ENCODE data around the gene UBE2V1. TPM values are rescaled to one million over a fixed set of nuclear protein-coding genes. Genes with fewer than 3 reads are reported as not detected.
A peak's percentile ranks its signal among the peaks of the same experiment; 100 is the strongest.
"Not testable (repeated sequence)": the region's sequence is repeated elsewhere in the genome, so short reads cannot be mapped to it uniquely, and the experiment has no call there.

UBE2V1 gene
- total RNA-seq, 1 donor from 2014 or later, result 30.9 TPM

DNA sequence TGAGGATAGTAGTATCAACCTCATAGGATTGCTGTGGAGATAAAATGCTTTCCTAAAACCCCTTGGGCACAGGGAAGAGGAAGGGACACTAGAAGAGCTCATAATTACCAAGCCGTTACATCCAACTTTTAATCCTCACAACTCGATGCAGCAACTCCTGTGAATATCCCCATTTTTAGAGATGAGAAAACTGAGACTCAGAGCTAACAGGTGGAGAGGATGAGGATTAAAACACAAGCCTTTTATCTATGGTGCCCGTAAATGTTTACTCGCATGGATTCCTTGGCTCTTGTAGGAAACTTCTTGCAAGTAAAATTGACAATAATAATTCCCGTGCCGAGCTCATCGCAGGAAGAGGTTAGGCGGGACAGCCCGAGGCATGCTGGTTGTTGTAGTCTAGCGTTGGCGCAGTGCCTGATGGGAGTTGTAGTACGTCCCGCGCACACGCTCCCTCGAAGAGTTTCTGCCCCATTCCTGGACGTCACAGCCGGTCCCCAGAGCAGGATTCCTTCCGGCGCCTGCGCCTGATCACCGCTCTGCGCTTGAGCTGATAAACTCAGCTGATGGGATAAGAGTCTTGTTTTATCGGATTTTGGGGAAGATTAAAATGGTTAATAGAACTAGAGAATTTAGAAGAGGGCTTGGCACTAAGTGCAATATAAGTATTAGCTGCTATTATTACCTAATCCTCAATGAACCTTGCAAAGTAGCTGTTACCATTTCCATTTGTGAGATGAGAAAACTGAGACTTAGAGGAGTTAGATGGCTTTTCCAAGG lies 2.8 kb upstream of the UBE2V1 start:
- peak; percentile 97 for DNase-seq (ENCODE audit: low spot score)

GRCh38 chr20:50115041-50115512 lies 2.1 kb upstream of the UBE2V1 start:
- ATAC-seq (no peak), DNase-seq (ENCODE audit: low spot score) (no peak)

More for the DNA sequence above, 2.8 kb upstream of the UBE2V1 start:
- peak; percentile 88 for ATAC-seq

DNA sequence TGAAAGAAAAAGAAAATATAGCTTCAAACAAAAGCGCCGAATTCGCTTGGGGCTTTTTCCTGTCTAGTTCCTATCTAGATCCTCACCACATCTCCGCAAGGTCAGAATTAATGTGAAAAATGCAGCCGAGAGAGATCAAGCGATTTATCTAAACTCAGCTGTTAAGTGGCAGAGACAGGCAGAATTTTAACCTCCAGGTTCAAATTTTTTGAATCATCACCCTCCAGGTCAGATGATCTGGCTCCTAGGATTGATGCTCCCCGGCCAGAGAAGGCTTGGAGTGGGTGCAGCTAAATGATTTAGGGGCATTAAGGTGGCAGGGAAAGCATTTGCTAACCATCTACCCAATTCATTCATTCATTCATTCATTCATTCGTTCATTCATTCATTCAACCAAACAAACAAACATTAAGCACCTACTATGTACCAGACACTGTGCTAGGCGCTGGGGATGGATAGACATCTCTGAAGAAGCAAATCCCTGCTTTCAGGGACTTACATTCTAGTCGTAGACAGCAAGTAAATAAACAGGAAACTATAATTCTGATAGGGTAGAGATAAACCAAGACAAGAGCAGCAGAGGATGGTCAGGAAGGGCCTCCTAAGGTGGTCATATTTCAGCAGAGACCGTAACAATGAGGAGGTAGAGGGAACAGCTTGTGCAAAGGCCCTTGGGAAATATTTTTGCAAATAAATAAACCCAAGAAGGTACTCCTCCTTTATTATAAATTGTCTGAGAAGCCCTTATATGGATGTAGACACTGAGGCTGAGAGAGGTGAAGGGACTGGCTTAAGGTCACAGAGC lies 672 bp upstream of the UBE2V1 start:
- ATAC-seq (no peak), DNase-seq (ENCODE audit: low spot score) (no peak)

DNA sequence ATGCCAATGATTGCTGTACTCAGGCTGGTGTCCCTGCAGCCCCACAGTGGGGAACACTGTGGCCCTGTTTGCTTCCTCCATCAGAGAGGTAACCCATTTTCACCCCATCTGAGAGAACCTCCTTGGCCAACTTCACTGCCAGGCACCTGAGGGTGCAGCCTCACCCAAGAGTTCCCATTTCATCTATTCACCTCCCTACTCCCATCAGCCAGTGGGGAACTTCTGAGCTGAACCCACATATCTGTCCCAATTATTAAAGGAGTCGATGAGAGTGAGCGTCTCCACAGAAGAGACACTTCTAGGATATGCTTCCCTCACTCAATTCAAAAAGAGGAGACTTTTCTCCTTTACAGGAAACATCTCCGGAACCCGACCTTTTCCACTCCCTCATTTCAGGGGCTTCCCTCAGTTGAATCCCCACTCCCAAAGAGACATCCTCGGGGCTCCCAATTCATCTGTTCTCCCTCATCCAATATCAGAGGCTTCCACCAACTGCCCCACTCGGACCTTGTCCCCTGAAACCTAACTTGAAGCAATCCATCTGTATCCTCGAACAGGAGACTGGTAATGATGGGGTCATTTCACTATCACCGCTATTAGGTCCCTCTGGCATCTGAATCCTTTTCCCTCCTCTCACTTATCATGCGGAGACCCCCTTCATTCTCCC lies 988 bp downstream of the UBE2V1 start:
- ATAC-seq (no peak), DNase-seq (ENCODE audit: low spot score) (no peak)

DNA sequence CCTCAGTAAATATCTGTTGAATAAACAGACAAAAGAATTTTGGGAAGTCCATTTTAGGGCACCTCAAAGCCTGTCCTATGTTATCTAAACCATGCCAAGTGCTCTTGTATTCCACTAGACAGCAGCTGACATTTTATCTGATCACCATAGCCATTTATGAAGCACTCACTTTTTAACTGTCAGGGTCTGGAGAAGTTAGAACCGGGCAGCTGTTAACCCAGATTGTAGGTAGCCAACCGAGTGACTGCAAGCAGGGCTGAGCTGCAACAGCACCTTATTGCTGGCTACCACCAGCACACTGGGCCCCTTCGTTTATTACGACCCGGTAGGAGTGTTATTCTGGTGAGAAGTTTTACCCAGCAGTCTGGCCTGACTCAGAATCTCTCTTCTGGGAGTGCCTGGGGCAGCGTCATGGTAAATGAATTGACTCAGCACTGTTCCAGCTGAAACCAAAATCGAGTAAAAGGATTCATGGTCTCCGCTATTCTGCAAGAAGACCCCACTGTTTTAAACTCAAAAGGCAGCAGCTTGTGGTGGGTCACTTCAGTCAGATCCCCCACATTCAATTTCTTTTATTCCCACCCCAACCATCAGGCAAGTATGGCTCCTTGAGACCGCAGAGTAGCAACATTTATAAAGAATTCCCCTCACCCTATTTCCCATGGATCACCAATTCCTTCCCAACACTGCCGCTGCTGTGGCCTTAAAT lies 1.7 kb downstream of the UBE2V1 start:
- no peak for DNase-seq (ENCODE audit: low spot score)
- ATAC-seq, result no peak

DNA sequence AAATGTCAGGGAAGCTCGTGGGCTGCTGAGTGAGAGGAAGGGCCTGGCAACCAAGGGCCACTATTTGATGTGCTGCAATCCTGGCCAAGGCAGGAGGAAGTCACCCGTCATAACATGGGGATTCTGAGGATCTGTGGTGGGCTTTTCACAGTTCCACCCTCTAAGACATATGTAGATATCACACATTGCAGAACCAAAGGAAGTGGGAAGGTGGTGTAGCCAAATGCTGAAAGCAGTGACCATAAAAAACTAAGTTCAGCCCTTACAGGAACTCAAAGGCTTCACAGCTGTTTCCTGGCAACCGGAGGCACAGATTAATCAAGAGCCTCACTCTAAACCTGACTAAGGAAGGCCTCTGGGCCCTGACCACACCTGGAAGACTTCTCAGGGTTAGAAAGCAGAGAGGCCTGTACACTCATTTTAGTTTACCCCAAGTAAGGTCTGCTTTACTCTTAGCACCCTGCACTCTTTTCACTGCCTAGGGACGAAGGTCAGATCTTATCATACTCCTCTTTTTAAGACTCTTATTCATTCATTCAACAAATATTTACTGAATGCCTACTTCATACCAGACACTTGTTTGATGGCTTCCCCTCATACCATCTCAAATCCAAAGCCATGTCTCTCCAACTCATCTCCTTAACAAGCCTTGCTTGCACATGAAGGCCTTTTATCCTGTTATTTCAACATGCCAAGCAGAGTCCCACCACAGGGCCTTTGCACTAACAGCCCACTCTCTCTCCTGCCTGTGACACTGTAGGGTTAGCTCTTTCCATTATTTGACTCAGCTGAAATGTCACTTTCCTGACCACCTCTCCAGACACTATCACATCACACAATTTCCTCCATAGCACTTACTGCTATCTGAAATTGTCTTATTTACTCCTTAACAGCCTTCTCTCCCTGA lies 2.6 kb downstream of the UBE2V1 start:
- DNase-seq (ENCODE audit: low spot score) (no peak), ATAC-seq (no peak)

DNA sequence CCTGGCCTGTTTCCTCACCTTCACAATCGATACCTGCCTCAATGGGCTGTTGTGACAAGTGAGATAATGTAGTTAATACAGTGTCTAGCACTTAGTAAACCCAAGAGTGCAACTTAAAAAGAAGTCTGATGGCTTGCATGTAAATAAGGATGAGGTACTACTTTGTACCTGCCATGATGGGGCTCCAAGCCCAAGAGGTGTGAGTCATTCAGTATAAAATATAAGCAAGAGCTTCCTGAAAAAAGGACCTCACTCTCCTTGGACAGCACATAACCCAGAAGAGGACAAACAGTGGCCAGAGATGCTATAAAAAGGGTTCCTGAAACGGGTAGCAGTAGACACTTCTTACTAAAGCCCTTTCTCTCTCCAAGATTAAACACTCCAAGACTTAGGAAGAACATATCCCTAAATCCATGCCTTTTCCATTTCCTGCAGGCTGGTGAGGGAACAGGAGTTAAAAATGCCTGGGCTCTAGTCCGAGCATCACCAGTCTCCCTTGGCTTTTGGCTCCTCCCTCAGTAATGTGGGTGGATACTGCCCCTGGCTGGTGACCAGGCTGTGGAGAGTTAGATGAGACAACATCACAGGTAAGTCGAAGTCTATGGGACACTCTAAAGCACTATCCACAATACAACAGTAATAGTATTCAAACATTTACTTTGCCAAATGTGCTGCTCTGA lies 4.3 kb downstream of the UBE2V1 start:
- ATAC-seq, result no peak
- DNase-seq (ENCODE audit: low spot score), result no peak

GRCh38 chr20:50107796-50108331 lies 5.1 kb downstream of the UBE2V1 start:
- no peak for DNase-seq (ENCODE audit: low spot score)
- ATAC-seq, result no peak

- DNase-seq (ENCODE audit: low spot score) (no peak), ATAC-seq (no peak)
These were observed 5.8 kb downstream of the UBE2V1 start for GRCh38 chr20:50107086-50107660.

DNA sequence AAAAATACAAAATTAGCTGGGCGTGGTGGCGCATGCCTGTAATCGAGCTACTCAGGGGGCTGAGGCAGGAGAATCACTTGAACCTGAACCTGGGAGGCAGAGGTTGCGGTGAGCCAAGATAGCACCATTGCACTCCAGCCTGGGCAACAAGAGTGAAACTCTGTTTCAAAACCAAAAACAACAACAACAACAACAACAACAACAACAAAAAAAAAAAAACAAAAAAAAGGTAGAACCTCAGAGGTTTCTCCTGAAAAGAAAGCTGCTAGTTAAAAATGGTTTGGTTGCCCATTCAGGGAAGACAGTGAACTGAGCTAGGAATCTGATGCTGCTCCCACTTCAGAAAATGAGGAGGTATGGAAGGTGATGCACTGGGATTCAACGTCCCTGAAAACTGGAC lies 6.3 kb downstream of the UBE2V1 start:
- ATAC-seq; DNase-seq (ENCODE audit: low spot score): not testable (repeated sequence)

GRCh38 chr20:50103464-50104107 lies 9.4 kb downstream of the UBE2V1 start:
- not testable (repeated sequence) for DNase-seq (ENCODE audit: low spot score); ATAC-seq

- not testable (repeated sequence) for ATAC-seq; DNase-seq (ENCODE audit: low spot score)
These were observed 10.4 kb downstream of the UBE2V1 start for GRCh38 chr20:50102551-50102950.

- ATAC-seq, result peak; percentile 22
- DNase-seq (ENCODE audit: low spot score), result no peak
These were observed 11.1 kb downstream of the UBE2V1 start for GRCh38 chr20:50101887-50102286.

DNA sequence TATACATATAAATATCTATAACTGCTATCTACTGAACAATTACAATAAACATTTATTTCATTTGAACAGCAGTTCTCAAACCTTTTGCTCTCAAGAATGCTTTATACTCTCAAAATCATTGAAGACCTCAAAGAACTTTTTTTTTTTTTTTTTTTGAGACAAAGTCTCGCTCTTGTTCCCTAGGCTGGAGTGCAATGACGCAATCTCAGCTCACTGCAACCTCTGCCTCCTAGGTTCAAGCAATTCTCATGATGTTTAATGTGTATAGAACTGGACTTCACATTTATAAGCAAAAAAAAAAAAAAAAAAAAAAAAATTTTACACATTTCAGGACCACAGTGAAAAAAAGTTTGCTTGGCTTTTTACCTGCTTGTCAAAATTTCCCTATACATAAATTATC lies 11.7 kb downstream of the UBE2V1 start:
- ATAC-seq (peak; percentile 70), DNase-seq (ENCODE audit: low spot score) (no peak)

- ATAC-seq, result peak; percentile 50
These were observed 12.4 kb downstream of the UBE2V1 start for GRCh38 chr20:50100552-50100951.

GRCh38 chr20:50099565-50099991 lies 13.4 kb downstream of the UBE2V1 start:
- DNase-seq (ENCODE audit: low spot score) (no peak), ATAC-seq (no peak)

More at GRCh38 chr20:50100552-50100951, 12.4 kb downstream of the UBE2V1 start:
- DNase-seq (ENCODE audit: low spot score), result no peak

GRCh38 chr20:50099113-50099512 lies 13.8 kb downstream of the UBE2V1 start:
- DNase-seq (ENCODE audit: low spot score) (no peak), ATAC-seq (no peak)

DNA sequence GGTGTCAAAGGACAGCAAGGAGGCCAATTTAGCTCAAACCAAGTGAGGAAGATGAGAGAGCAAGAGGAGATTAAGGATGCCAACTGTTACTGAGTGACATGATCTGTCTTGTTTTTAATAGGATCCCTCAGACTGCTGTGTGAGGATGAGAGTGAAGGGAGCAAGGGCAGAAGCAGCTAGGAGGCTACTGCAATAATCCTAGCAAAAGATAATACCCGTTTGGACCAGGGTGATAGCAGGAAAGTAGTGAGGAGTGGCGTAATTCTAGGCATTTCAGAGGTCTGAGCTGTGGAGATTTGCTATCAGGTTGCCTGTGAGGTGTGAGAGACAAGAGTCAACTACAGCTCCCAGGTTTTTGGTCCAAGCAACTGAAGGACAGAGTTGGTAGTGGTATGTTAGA lies 14.7 kb downstream of the UBE2V1 start:
- DNase-seq (ENCODE audit: low spot score), result no peak
- ATAC-seq, result no peak

All from left lobe of liver (tissue), 2 donors.